Kidney (tissue), 14 donors: ENCODE data around the gene TACR2. TPM values are rescaled to one million over a fixed set of nuclear protein-coding genes. Genes with fewer than 3 reads are reported as not detected.

Source experiments
- DNase-seq, 5 donors: peaks; one replicate each; pipeline ENCODE4 v3.0.0-alpha.2; 2013 to 2020
- FAIRE-seq: peaks from 2 replicates; lab custom pipeline; 2012; peaks lifted over from hg19 to GRCh38; lab: Jason Lieb, UNC
- H3K27ac ChIP-seq, 2 donors: one replicate each; pipeline ENCODE4 v1.7.0; 2013; ENCODE audit warnings: low read depth in 2 of 2, low read length in 2 of 2, inconsistent platforms in 1 of 2
- H3K27me3 ChIP-seq: one replicate; pipeline ENCODE4 v1.7.1; 2013; ENCODE audit warnings: low read length, inconsistent platforms; ENCODE audit not compliant: control insufficient read depth, insufficient read depth
- H3K36me3 ChIP-seq, 3 donors: one replicate each; pipeline versions ENCODE4 v1.7.0 to v1.7.1; 2013; ENCODE audit warnings: low read length in 3 of 3, control low read depth in 1 of 3, inconsistent platforms in 1 of 3; ENCODE audit not compliant: insufficient read depth in 3 of 3, control insufficient read depth in 2 of 3
- H3K4me1 ChIP-seq, 3 donors: one replicate each; pipeline versions ENCODE4 v1.7.0 to v1.7.1; 2013; ENCODE audit warnings: low read length in 3 of 3, inconsistent platforms in 1 of 3, low read depth in 1 of 3; ENCODE audit not compliant: control insufficient read depth in 2 of 3, insufficient read depth in 2 of 3
- H3K4me3 ChIP-seq, 3 donors: one replicate each; pipeline versions ENCODE4 v1.7.0 to v1.8.1; 2013; ENCODE audit warnings: low read length in 3 of 3, control low read depth in 1 of 3, inconsistent platforms in 1 of 3
- H3K9ac ChIP-seq, 3 donors: one replicate each; pipeline versions ENCODE4 v1.7.0 to v1.7.1; 2013; ENCODE audit warnings: low read length in 3 of 3, control low read depth in 1 of 3, inconsistent platforms in 1 of 3
- H3K9me3 ChIP-seq, 3 donors: one replicate each; pipeline versions ENCODE4 v1.7.0 to v1.7.1; 2013; ENCODE audit warnings: low read length in 3 of 3, control low read depth in 1 of 3, inconsistent platforms in 1 of 3; ENCODE audit not compliant: control insufficient read depth in 2 of 3, insufficient read depth in 1 of 3
- intact Hi-C: fragments of 100-400 bp; cut with DNase I; formaldehyde crosslinking; loops from one replicate; pipeline ENCODE4 v1.11.1; 2022
- polyA plus RNA-seq: library from polyadenylated mRNA; stranded (reverse); fragments of 350-450 nt; fragmentation: Illumina TruSeq; extraction: RNeasy Lipid Tissue Mini Kit (QIAGEN cat#74804); gene quantifications from one replicate; pipeline ENCODE4 v1.2.3, GENCODE V29; 2014; ENCODE audit warnings: low read depth, low replicate concordance; ENCODE audit not compliant: insufficient read depth
- total RNA-seq: library from RNA; stranded (reverse); fragmentation: NEBNext Ultra II Directional; extraction: Animal tissue kit (Norgen Biotek cat#: 25700); gene quantifications from one replicate; pipeline ENCODE4 v1.2.1, GENCODE V29; 2021
- TF ChIP-seq, protein P1 (sequence below): IDR thresholded peaks from 3 replicates; pipeline ENCODE4 v1.5.1; 2012; ENCODE audit warnings: mild to moderate bottlenecking, moderate library complexity, borderline replicate concordance; ENCODE audit not compliant: insufficient read depth; ENCODE audit errors: extremely low read depth
- donor health status: control.
- donor health status: control.
- donor health status: control.
- donor health status: control.
- donor health status: control.
- donor health status: DM: yes; HTN: yes; CAD: no.
- donor health status: Normal renal cell carcinoma (clear cell type).

TACR2 gene
- total and polyA plus RNA-seq, 2 donors from 2014 or later = 0.37 to 0.38 TPM

- TF ChIP-seq, protein P1, sequence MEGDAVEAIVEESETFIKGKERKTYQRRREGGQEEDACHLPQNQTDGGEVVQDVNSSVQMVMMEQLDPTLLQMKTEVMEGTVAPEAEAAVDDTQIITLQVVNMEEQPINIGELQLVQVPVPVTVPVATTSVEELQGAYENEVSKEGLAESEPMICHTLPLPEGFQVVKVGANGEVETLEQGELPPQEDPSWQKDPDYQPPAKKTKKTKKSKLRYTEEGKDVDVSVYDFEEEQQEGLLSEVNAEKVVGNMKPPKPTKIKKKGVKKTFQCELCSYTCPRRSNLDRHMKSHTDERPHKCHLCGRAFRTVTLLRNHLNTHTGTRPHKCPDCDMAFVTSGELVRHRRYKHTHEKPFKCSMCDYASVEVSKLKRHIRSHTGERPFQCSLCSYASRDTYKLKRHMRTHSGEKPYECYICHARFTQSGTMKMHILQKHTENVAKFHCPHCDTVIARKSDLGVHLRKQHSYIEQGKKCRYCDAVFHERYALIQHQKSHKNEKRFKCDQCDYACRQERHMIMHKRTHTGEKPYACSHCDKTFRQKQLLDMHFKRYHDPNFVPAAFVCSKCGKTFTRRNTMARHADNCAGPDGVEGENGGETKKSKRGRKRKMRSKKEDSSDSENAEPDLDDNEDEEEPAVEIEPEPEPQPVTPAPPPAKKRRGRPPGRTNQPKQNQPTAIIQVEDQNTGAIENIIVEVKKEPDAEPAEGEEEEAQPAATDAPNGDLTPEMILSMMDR = no peak
- Histone ChIP-seq H3K4me1 (peaks cover 0 to 2% (median 0%) of the 10 kb centered on the region in 3 donors), H3K4me3 (no peak overlapping the region), H3K36me3 (peaks cover 0 to 2% (median 0%) of the 10 kb centered on the region in 3 donors), H3K9ac (no peak overlapping the region), H3K27me3 (no peaks in the 10 kb centered on the region), H3K27ac (no peak overlapping the region), H3K9me3 (no peaks in the 10 kb centered on the region)
- intact Hi-C loops = no loop called here
- FAIRE-seq (no peak), DNase-seq (no peak)
Observed at GRCh38 chr10:69363666-69364065, 53.1 kb downstream of the TACR2 start.

- Histone ChIP-seq H3K4me3 (no peak overlapping the region), H3K9me3 (no peaks in the 10 kb centered on the region), H3K27me3 (no peaks in the 10 kb centered on the region), H3K9ac (no peak overlapping the region), H3K36me3 (peaks cover 0 to 2% (median 0%) of the 10 kb centered on the region in 3 donors), H3K27ac (no peak overlapping the region), H3K4me1 (peaks cover 0 to 2% (median 0%) of the 10 kb centered on the region in 3 donors)
- intact Hi-C loops = no loop called here
- DNase-seq = no peak
- no peak for FAIRE-seq
- TF ChIP-seq, protein P1 = no peak
Observed at GRCh38 chr10:69362471-69362954, 54.2 kb downstream of the TACR2 start.

DNA sequence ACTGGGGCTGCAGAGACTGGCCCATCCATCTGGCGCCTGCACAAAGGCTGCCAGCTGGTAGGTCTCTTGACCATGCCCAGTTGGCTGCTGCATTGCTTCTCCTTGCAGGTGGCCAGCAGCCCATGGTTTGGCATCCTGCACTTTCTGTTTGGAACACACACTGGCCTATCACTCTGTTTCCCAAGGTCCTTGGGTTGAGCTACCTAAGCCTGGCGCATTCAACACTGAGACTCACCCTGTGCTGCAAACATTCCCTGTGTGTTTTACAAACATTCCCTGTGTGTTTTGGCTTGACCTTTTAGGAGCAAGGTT is 55.5 kb downstream of the TACR2 start:
- H3K27me3 ChIP-seq = no peaks in the 10 kb centered on the region

More for the DNA sequence above, 55.5 kb downstream of the TACR2 start:
- intact Hi-C loops = no loop called here
- Histone ChIP-seq H3K4me1 (peaks cover 0 to 2% (median 0%) of the 10 kb centered on the region in 3 donors), H3K9ac (no peak overlapping the region), H3K36me3 (peaks cover 0 to 2% (median 0%) of the 10 kb centered on the region in 3 donors), H3K27ac (no peak overlapping the region), H3K9me3 (no peaks in the 10 kb centered on the region), H3K4me3 (no peak overlapping the region)
- FAIRE-seq = no peak
- no peak for DNase-seq
- TF ChIP-seq, protein P1 = no peak
